OCI-LY1 (cell line): ENCODE measurements around the gene BRSK1.

Source experiments
- CTCF ChIP-seq: fragments of 200-600 bp; sonication (generic), shearing (Covaris generic); IDR thresholded peaks from 2 replicates; pipeline ENCODE4 v1.5.1; 2017; ENCODE audit warnings: mild to moderate bottlenecking, antibody characterized with exemption, low read length, moderate library complexity, mixed read lengths
- EZH2 ChIP-seq: fragments of 200-600 bp; sonication (generic), shearing (Covaris generic); IDR thresholded peaks from 2 replicates; pipeline ENCODE4 v1.8.0; 2017; ENCODE audit warnings: borderline replicate concordance, mixed run types, mild to moderate bottlenecking, antibody characterized with exemption, low read length, moderate library complexity, mixed read lengths

DNA sequence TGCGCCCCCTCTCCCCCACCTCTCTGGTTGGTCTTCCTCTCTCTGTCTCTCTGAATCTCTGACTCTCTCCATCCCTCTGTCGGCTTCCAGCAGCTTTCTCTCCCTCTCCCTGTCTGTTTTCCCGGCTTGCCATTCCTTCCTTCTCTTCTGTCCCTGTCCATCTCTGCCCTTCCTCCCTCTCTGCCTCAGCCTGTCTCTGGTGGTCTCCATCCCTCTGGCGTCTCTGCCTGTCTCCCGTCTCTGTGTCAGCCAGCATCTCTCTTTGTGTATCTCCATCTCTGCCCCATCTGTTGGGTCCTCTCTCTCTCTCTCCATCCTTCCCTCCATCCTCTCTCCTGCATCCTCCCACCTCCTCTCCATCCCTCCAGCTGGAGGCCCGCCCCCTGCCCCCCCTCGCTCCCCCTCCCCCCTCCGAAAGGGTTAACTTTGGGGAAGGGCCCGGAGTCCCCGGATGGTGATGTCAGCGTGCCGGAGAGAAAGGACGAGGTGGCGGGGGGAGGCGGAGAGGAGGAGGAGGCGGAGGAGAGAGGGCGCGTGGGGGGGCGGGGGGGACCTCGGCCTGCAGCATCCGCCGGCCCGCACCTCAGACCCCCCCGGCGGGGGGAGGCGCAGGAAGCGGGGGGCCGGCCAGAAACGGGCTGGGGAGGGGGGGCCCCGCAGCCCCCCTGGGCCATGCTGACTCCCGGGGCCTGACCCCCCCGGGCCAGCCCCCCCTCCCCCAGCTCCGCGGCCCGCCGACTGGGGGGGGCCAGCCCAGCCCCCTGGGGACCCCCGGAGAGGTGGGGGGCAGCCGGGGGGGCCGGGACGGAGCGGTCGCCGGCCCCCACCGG lies at the start of gene BRSK1:
- TF ChIP-seq CTCF, result no peak
- no peak for TF ChIP-seq EZH2
